Endothelial cell of umbilical vein (primary cell): ENCODE measurements around the gene BCAS3. TPM values are rescaled to one million over a fixed set of nuclear protein-coding genes. Genes with fewer than 3 reads are reported as not detected.
"Not testable (repeated sequence)": the region's sequence is repeated elsewhere in the genome, so short reads cannot be mapped to it uniquely, and the experiment has no call there.

ENCODE experiments used
- BruUV-seq: library from RNA; stranded (reverse); fragments of 400-500 nt; replicated peaks from 2 replicates; lab custom pipeline; 2021; lab: Mats Ljungman, UMichigan
- CTCF ChIA-PET: fragments of 300-600, 350-600 bp; sonication (Branson Sonifier 250); formaldehyde crosslinking; loops from one replicate; lab custom pipeline; 2021; ENCODE audit warnings: antibody characterized with exemption, inconsistent platforms; lab: Charles Lee
- POLR2A ChIA-PET: fragments of 300-600, 350-600 bp; sonication (Branson Sonifier 250); formaldehyde crosslinking; loops from one replicate; lab custom pipeline; 2021; ENCODE audit warnings: antibody characterized with exemption, inconsistent platforms; lab: Charles Lee
- DNase-seq: peaks from one replicate; pipeline ENCODE4 v3.0.0-alpha.2; 2011; ENCODE audit warnings: low read depth, low spot score
- FAIRE-seq: peaks from 2 replicates; lab custom pipeline; 2011; peaks lifted over from hg19 to GRCh38; lab: Jason Lieb, UNC
- H2AFZ ChIP-seq: 2 replicates; pipeline ENCODE4 v1.6.0; 2012; ENCODE audit warnings: low read depth, low read length, control low read depth, inconsistent platforms
- H3K27ac ChIP-seq: 2 replicates; pipeline ENCODE4 v1.5.1; 2011; ENCODE audit warnings: low read depth, mild to moderate bottlenecking, control low read depth, low read length, moderate library complexity; ENCODE audit not compliant: insufficient read depth
- H3K27me3 ChIP-seq, 2 experiments: 2 replicates each; pipeline versions ENCODE4 v1.6.0 to v1.6.1; 2011; ENCODE audit warnings: low read length in 2 of 2, mixed read lengths in 1 of 2; ENCODE audit not compliant: control insufficient read depth in 2 of 2, insufficient read depth in 2 of 2
- H3K36me3 ChIP-seq, 2 experiments: 2 replicates in 1 of 2; 3 replicates in 1 of 2; pipeline ENCODE4 v1.5.1; 2011; ENCODE audit warnings: low read length in 2 of 2, mild to moderate bottlenecking in 1 of 2, moderate library complexity in 1 of 2; ENCODE audit not compliant: control insufficient read depth in 2 of 2, insufficient read depth in 2 of 2; ENCODE audit errors: extremely low read depth in 1 of 2
- H3K4me1 ChIP-seq: 3 replicates; pipeline ENCODE4 v1.5.1; 2011; ENCODE audit warnings: mild to moderate bottlenecking, low read length; ENCODE audit not compliant: control insufficient read depth, insufficient read depth; ENCODE audit errors: extremely low read depth
- H3K4me2 ChIP-seq: 2 replicates; pipeline ENCODE4 v1.6.1; 2011; ENCODE audit warnings: low read length, control low read depth, mixed read lengths; ENCODE audit not compliant: insufficient read depth
- H3K4me3 ChIP-seq, 3 experiments: fragments of 200-600 bp in 1 of 3; sonication (generic), shearing (Covaris generic) in 1 of 3; replicated peaks in 1 of 3; 2 replicates each; pipeline ENCODE4 v1.5.1; 2011 to 2016; ENCODE audit warnings: control low read depth in 3 of 3, low read length in 3 of 3, mild to moderate bottlenecking in 2 of 3, inconsistent platforms in 1 of 3, low read depth in 1 of 3, moderate library complexity in 1 of 3; ENCODE audit not compliant: insufficient read depth in 1 of 3
- H3K79me2 ChIP-seq: 2 replicates; pipeline ENCODE4 v1.6.0; 2012; ENCODE audit warnings: low read length, inconsistent platforms; ENCODE audit not compliant: control insufficient read depth, insufficient read depth
- H3K9ac ChIP-seq: replicated peaks from 2 replicates; pipeline ENCODE3; 2011; ENCODE audit warnings: low read length, control low read depth; ENCODE audit not compliant: insufficient read depth; ENCODE audit errors: extremely low read depth
- H3K9me1 ChIP-seq: replicated peaks from 3 replicates; pipeline ENCODE4 v1.6.0; 2011; ENCODE audit warnings: mild to moderate bottlenecking, low read length; ENCODE audit not compliant: control insufficient read depth, insufficient read depth; ENCODE audit errors: extremely low read depth
- H3K9me3 ChIP-seq: replicated peaks from 2 replicates; pipeline ENCODE4 v1.5.1; 2012; ENCODE audit warnings: low read length, inconsistent platforms; ENCODE audit not compliant: control insufficient read depth, insufficient read depth
- H4K20me1 ChIP-seq: replicated peaks from 2 replicates; pipeline ENCODE3; 2011; ENCODE audit warnings: mild to moderate bottlenecking, low read length; ENCODE audit not compliant: control insufficient read depth, insufficient read depth; ENCODE audit errors: extremely low read depth
- CTCF ChIP-seq, 2 donors: IDR thresholded peaks; 1 replicate in 1 of 2; 2 replicates in 1 of 2; pipeline ENCODE4 v1.5.1; 2011; ENCODE audit warnings: low read length in 2 of 2, mild to moderate bottlenecking in 2 of 2, moderate library complexity in 2 of 2, control low read depth in 1 of 2, inconsistent platforms in 1 of 2, low read depth in 1 of 2; ENCODE audit not compliant: insufficient read depth in 1 of 2; ENCODE audit errors: extremely low read depth in 1 of 2
- EZH2 ChIP-seq: IDR thresholded peaks from 2 replicates; pipeline ENCODE4 v1.6.1; 2012; ENCODE audit warnings: borderline replicate concordance, low read depth, mild to moderate bottlenecking, moderate library complexity, low read length, inconsistent platforms; ENCODE audit not compliant: severe bottlenecking
- FOS ChIP-seq: IDR thresholded peaks from 2 replicates; pipeline ENCODE4 v1.6.1; 2011; ENCODE audit warnings: mild to moderate bottlenecking, low read length, moderate library complexity, borderline replicate concordance; ENCODE audit not compliant: insufficient read depth
- GATA2 ChIP-seq: IDR thresholded peaks from 2 replicates; pipeline ENCODE4 v1.7.0; 2011; ENCODE audit warnings: low read depth, mild to moderate bottlenecking, moderate library complexity, mixed read lengths, low read length; ENCODE audit not compliant: insufficient read length, insufficient read depth
- JUN ChIP-seq: IDR thresholded peaks from 2 replicates; pipeline ENCODE4 v1.6.1; 2011; ENCODE audit warnings: borderline replicate concordance, low read depth; ENCODE audit not compliant: insufficient read length, insufficient read depth
- MAX ChIP-seq: IDR thresholded peaks from 2 replicates; pipeline ENCODE4 v1.6.1; 2011; ENCODE audit not compliant: insufficient read depth, insufficient read length
- MYC ChIP-seq: IDR thresholded peaks from one replicate; pipeline ENCODE4 v1.6.1; 2011; ENCODE audit warnings: mild to moderate bottlenecking, low read depth, low read length
- POLR2A ChIP-seq: IDR thresholded peaks from 2 replicates; pipeline ENCODE4 v1.6.1; 2012; ENCODE audit warnings: low read depth, mild to moderate bottlenecking, control low read depth, low read length
- POLR2AphosphoS5 ChIP-seq: IDR thresholded peaks from 2 replicates; pipeline ENCODE4 v1.6.1; 2012; ENCODE audit warnings: low read depth, mild to moderate bottlenecking, control low read depth, low read length, moderate library complexity; ENCODE audit not compliant: insufficient read depth
- dilution Hi-C: fragments of 300-500 bp; cut with MboI; formaldehyde crosslinking; loops from one replicate; pipeline ENCODE4 v1.15.0; 2019; ENCODE audit warnings: low sequenced_read_pairs; ENCODE audit not compliant: extremely low pct_ligation_motif_present
- intact Hi-C: fragments of 100-400 bp; cut with micrococcal nuclease; formaldehyde crosslinking; loops from one replicate; pipeline ENCODE4 v1.10.0; 2022
- polyA plus RNA-seq, 4 experiments: library from polyadenylated mRNA; depleted of rRNA in 3 of 4; stranded (reverse) in 3 of 4; unstranded in 1 of 4; fragments of >200 nt; gene quantifications; 2 replicates each; pipeline versions ENCODE4 v1.2.1 to v1.2.3, GENCODE V29; 2011 to 2012; ENCODE audit warnings: missing spikeins in 1 of 4
- total RNA-seq: library from RNA; stranded (reverse); gene quantifications from 2 replicates; pipeline ENCODE4 v1.2.3, GENCODE V29; 2021

Gene BCAS3
- total and polyA plus RNA-seq, 2 donors (not counting 3 experiments of a cell fraction or from before 2014, with no cell fraction given), result 8.2 to 16.0 TPM

DNA sequence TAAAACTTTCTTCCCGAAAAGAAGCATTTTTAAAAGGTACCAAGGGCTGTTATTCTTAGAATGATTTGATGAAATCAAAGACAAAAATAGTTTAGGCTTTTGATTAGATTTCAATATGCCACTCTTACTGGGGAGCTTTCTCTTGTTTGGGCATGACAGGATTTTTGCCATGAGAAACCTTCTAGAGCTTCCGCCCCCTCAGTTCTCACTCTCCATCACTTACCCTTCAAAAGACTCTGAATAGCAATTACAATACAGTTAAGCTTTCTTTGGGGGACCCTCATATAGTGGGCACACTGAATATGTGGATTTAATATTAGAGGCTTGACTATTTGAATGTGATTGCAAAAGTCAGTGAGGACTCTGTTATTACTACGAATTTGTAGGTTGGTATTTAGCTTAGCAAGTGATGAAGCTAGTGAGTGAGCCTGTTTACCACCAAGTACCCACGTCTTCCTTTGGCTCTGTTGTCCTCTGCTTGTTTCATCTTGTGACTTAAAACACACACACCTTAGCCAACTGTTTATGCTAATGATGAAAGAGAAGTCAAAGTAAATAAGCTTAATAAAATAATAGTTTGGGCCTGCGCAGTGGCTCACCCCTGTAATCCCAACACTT, 563.3 kb downstream of the BCAS3 start:
- ChIA-PET CTCF (interaction anchor here (1.0 to 1.2 kb wide), 3 partner anchors 11 to 22 kb away, joined by 4 to 5 read pairs (median 5); no protein-coding TSS in a partner anchor), POLR2A (no interaction called here)
- H3K36me3 ChIP-seq, result no peaks in the 10 kb centered on the region
- no peak overlapping the region for H3K4me2 ChIP-seq
- DNase-seq (no peak), FAIRE-seq (no peak)
- no peaks in the 10 kb centered on the region for H3K4me1 ChIP-seq
- intact Hi-C loops (no loop called here), dilution Hi-C loops (no loop called here)
- no TSS peak for BruUV-seq
- H3K4me3 ChIP-seq, result no peak overlapping the region
- no peaks in the 10 kb centered on the region for H3K9me1 ChIP-seq
- H2AFZ ChIP-seq, result no peak overlapping the region
- TF ChIP-seq MYC (no peak), EZH2 (no peak), POLR2A (no peak), GATA2 (no peak), POLR2AphosphoS5 (no peak), JUN (no peak), MAX (no peak), CTCF (IDR thresholded peaks at IDR 0.05; ENCODE audit: extremely low read depth in 1 of 2, insufficient read depth in 1 of 2, low read depth in 1 of 2, low read length in 2 of 2) (no peak), FOS (no peak)
- no peak overlapping the region for H3K27ac ChIP-seq
- H3K9ac ChIP-seq, result no peak overlapping the region
- peaks cover 0 to 4% of the 10 kb centered on the region in 2 experiments for H3K27me3 ChIP-seq
- H3K9me3 ChIP-seq, result no peaks in the 10 kb centered on the region
- no peaks in the 10 kb centered on the region for H3K79me2 ChIP-seq
- H4K20me1 ChIP-seq, result no peaks in the 10 kb centered on the region

- CTCF ChIA-PET, result interaction anchor here (1.2 kb wide), 1 partner anchor 9 kb away, joined by 3 read pairs; no protein-coding TSS in a partner anchor
- BruUV-seq, H3K79me2 ChIP-seq, H4K20me1 ChIP-seq, FAIRE-seq, H3K27me3 ChIP-seq, intact Hi-C loops, dilution Hi-C loops, POLR2A ChIA-PET, H3K4me2 ChIP-seq, H2AFZ ChIP-seq, H3K9me1 ChIP-seq, H3K9ac ChIP-seq, H3K36me3 ChIP-seq, H3K4me3 ChIP-seq, DNase-seq, H3K27ac ChIP-seq, H3K4me1 ChIP-seq, H3K9me3 ChIP-seq: not testable (repeated sequence)
Measured at GRCh38 chr17:61244988-61245387, 567.3 kb downstream of the BCAS3 start.
